Endothelial cell of umbilical vein (primary cell): ENCODE measurements around the gene IGSF23. TPM values are rescaled to one million over a fixed set of nuclear protein-coding genes. Genes with fewer than 3 reads are reported as not detected.

Experiments used
- BruUV-seq: library from RNA; stranded (reverse); fragments of 400-500 nt; replicated peaks from 2 replicates; lab custom pipeline; 2021; lab: Mats Ljungman, UMichigan
- CTCF ChIA-PET: fragments of 300-600, 350-600 bp; sonication (Branson Sonifier 250); formaldehyde crosslinking; loops from one replicate; lab custom pipeline; 2021; ENCODE audit warnings: antibody characterized with exemption, inconsistent platforms; lab: Charles Lee
- POLR2A ChIA-PET: fragments of 300-600, 350-600 bp; sonication (Branson Sonifier 250); formaldehyde crosslinking; loops from one replicate; lab custom pipeline; 2021; ENCODE audit warnings: antibody characterized with exemption, inconsistent platforms; lab: Charles Lee
- DNase-seq: peaks from one replicate; pipeline ENCODE4 v3.0.0-alpha.2; 2011; ENCODE audit warnings: low read depth, low spot score
- FAIRE-seq: peaks from 2 replicates; lab custom pipeline; 2011; peaks lifted over from hg19 to GRCh38; lab: Jason Lieb, UNC
- H2AFZ ChIP-seq: 2 replicates; pipeline ENCODE4 v1.6.0; 2012; ENCODE audit warnings: low read depth, low read length, control low read depth, inconsistent platforms
- H3K27ac ChIP-seq: 2 replicates; pipeline ENCODE4 v1.5.1; 2011; ENCODE audit warnings: low read depth, mild to moderate bottlenecking, control low read depth, low read length, moderate library complexity; ENCODE audit not compliant: insufficient read depth
- H3K27me3 ChIP-seq, 2 experiments: 2 replicates each; pipeline versions ENCODE4 v1.6.0 to v1.6.1; 2011; ENCODE audit warnings: low read length in 2 of 2, mixed read lengths in 1 of 2; ENCODE audit not compliant: control insufficient read depth in 2 of 2, insufficient read depth in 2 of 2
- H3K36me3 ChIP-seq, 2 experiments: 2 replicates in 1 of 2; 3 replicates in 1 of 2; pipeline ENCODE4 v1.5.1; 2011; ENCODE audit warnings: low read length in 2 of 2, mild to moderate bottlenecking in 1 of 2, moderate library complexity in 1 of 2; ENCODE audit not compliant: control insufficient read depth in 2 of 2, insufficient read depth in 2 of 2; ENCODE audit errors: extremely low read depth in 1 of 2
- H3K4me1 ChIP-seq: 3 replicates; pipeline ENCODE4 v1.5.1; 2011; ENCODE audit warnings: mild to moderate bottlenecking, low read length; ENCODE audit not compliant: control insufficient read depth, insufficient read depth; ENCODE audit errors: extremely low read depth
- H3K4me2 ChIP-seq: 2 replicates; pipeline ENCODE4 v1.6.1; 2011; ENCODE audit warnings: low read length, control low read depth, mixed read lengths; ENCODE audit not compliant: insufficient read depth
- H3K4me3 ChIP-seq, 3 experiments: fragments of 200-600 bp in 1 of 3; sonication (generic), shearing (Covaris generic) in 1 of 3; replicated peaks in 1 of 3; 2 replicates each; pipeline ENCODE4 v1.5.1; 2011 to 2016; ENCODE audit warnings: control low read depth in 3 of 3, low read length in 3 of 3, mild to moderate bottlenecking in 2 of 3, inconsistent platforms in 1 of 3, low read depth in 1 of 3, moderate library complexity in 1 of 3; ENCODE audit not compliant: insufficient read depth in 1 of 3
- H3K79me2 ChIP-seq: 2 replicates; pipeline ENCODE4 v1.6.0; 2012; ENCODE audit warnings: low read length, inconsistent platforms; ENCODE audit not compliant: control insufficient read depth, insufficient read depth
- H3K9ac ChIP-seq: replicated peaks from 2 replicates; pipeline ENCODE3; 2011; ENCODE audit warnings: low read length, control low read depth; ENCODE audit not compliant: insufficient read depth; ENCODE audit errors: extremely low read depth
- H3K9me1 ChIP-seq: replicated peaks from 3 replicates; pipeline ENCODE4 v1.6.0; 2011; ENCODE audit warnings: mild to moderate bottlenecking, low read length; ENCODE audit not compliant: control insufficient read depth, insufficient read depth; ENCODE audit errors: extremely low read depth
- H3K9me3 ChIP-seq: replicated peaks from 2 replicates; pipeline ENCODE4 v1.5.1; 2012; ENCODE audit warnings: low read length, inconsistent platforms; ENCODE audit not compliant: control insufficient read depth, insufficient read depth
- H4K20me1 ChIP-seq: replicated peaks from 2 replicates; pipeline ENCODE3; 2011; ENCODE audit warnings: mild to moderate bottlenecking, low read length; ENCODE audit not compliant: control insufficient read depth, insufficient read depth; ENCODE audit errors: extremely low read depth
- CTCF ChIP-seq, 2 donors: IDR thresholded peaks; 1 replicate in 1 of 2; 2 replicates in 1 of 2; pipeline ENCODE4 v1.5.1; 2011; ENCODE audit warnings: low read length in 2 of 2, mild to moderate bottlenecking in 2 of 2, moderate library complexity in 2 of 2, control low read depth in 1 of 2, inconsistent platforms in 1 of 2, low read depth in 1 of 2; ENCODE audit not compliant: insufficient read depth in 1 of 2; ENCODE audit errors: extremely low read depth in 1 of 2
- EZH2 ChIP-seq: IDR thresholded peaks from 2 replicates; pipeline ENCODE4 v1.6.1; 2012; ENCODE audit warnings: borderline replicate concordance, low read depth, mild to moderate bottlenecking, moderate library complexity, low read length, inconsistent platforms; ENCODE audit not compliant: severe bottlenecking
- FOS ChIP-seq: IDR thresholded peaks from 2 replicates; pipeline ENCODE4 v1.6.1; 2011; ENCODE audit warnings: mild to moderate bottlenecking, low read length, moderate library complexity, borderline replicate concordance; ENCODE audit not compliant: insufficient read depth
- GATA2 ChIP-seq: IDR thresholded peaks from 2 replicates; pipeline ENCODE4 v1.7.0; 2011; ENCODE audit warnings: low read depth, mild to moderate bottlenecking, moderate library complexity, mixed read lengths, low read length; ENCODE audit not compliant: insufficient read length, insufficient read depth
- JUN ChIP-seq: IDR thresholded peaks from 2 replicates; pipeline ENCODE4 v1.6.1; 2011; ENCODE audit warnings: borderline replicate concordance, low read depth; ENCODE audit not compliant: insufficient read length, insufficient read depth
- MAX ChIP-seq: IDR thresholded peaks from 2 replicates; pipeline ENCODE4 v1.6.1; 2011; ENCODE audit not compliant: insufficient read depth, insufficient read length
- MYC ChIP-seq: IDR thresholded peaks from one replicate; pipeline ENCODE4 v1.6.1; 2011; ENCODE audit warnings: mild to moderate bottlenecking, low read depth, low read length
- POLR2A ChIP-seq: IDR thresholded peaks from 2 replicates; pipeline ENCODE4 v1.6.1; 2012; ENCODE audit warnings: low read depth, mild to moderate bottlenecking, control low read depth, low read length
- POLR2AphosphoS5 ChIP-seq: IDR thresholded peaks from 2 replicates; pipeline ENCODE4 v1.6.1; 2012; ENCODE audit warnings: low read depth, mild to moderate bottlenecking, control low read depth, low read length, moderate library complexity; ENCODE audit not compliant: insufficient read depth
- dilution Hi-C: fragments of 300-500 bp; cut with MboI; formaldehyde crosslinking; loops from one replicate; pipeline ENCODE4 v1.15.0; 2019; ENCODE audit warnings: low sequenced_read_pairs; ENCODE audit not compliant: extremely low pct_ligation_motif_present
- intact Hi-C: fragments of 100-400 bp; cut with micrococcal nuclease; formaldehyde crosslinking; loops from one replicate; pipeline ENCODE4 v1.10.0; 2022
- polyA plus RNA-seq, 4 experiments: library from polyadenylated mRNA; depleted of rRNA in 3 of 4; stranded (reverse) in 3 of 4; unstranded in 1 of 4; fragments of >200 nt; gene quantifications; 2 replicates each; pipeline versions ENCODE4 v1.2.1 to v1.2.3, GENCODE V29; 2011 to 2012; ENCODE audit warnings: missing spikeins in 1 of 4
- total RNA-seq: library from RNA; stranded (reverse); gene quantifications from 2 replicates; pipeline ENCODE4 v1.2.3, GENCODE V29; 2021

IGSF23 gene
- total and polyA plus RNA-seq, 2 donors (not counting 3 experiments of a cell fraction or from before 2014, with no cell fraction given) = 0.73 TPM; not detected in 1

GRCh38 chr19:44598880-44599279, 14.5 kb upstream of the IGSF23 start:
- TF ChIP-seq GATA2 (peak; percentile 17), EZH2 (no peak)
- POLR2A ChIA-PET = interaction anchor here (0.6 kb wide), 1 partner anchor 87 kb away, joined by 4 read pairs; no protein-coding TSS in a partner anchor
- dilution Hi-C loops = no loop called here
- BruUV-seq = no TSS peak
- FAIRE-seq (no peak), DNase-seq (no peak)
- H3K36me3 ChIP-seq = no peaks in the 10 kb centered on the region
- H3K9ac ChIP-seq = no peak overlapping the region
- no peaks in the 10 kb centered on the region for H3K27me3 ChIP-seq
- H3K9me3 ChIP-seq = no peaks in the 10 kb centered on the region
- H4K20me1 ChIP-seq = no peaks in the 10 kb centered on the region
- H3K79me2 ChIP-seq = no peaks in the 10 kb centered on the region
- H3K9me1 ChIP-seq = no peaks in the 10 kb centered on the region
- H3K4me3 ChIP-seq = no peak overlapping the region
- intact Hi-C loops = no loop called here
- H3K27ac ChIP-seq = no peak overlapping the region
- H2AFZ ChIP-seq = no peak overlapping the region
- CTCF ChIA-PET = interaction anchor here (1.0 to 1.1 kb wide), 2 partner anchors 11 to 15 kb away, joined by 3 to 4 read pairs; no protein-coding TSS in a partner anchor
- H3K4me1 ChIP-seq = peaks cover 20% of the 10 kb centered on the region
- H3K4me2 ChIP-seq = no peak overlapping the region

GRCh38 chr19:44600466-44600865, 12.9 kb upstream of the IGSF23 start:
- no peak overlapping the region for H3K27ac ChIP-seq
- H3K9ac ChIP-seq = no peak overlapping the region
- intact Hi-C loops = no loop called here
- H3K27me3 ChIP-seq = no peaks in the 10 kb centered on the region
- H3K4me1 ChIP-seq = peaks cover 33% of the 10 kb centered on the region
- H3K36me3 ChIP-seq = no peaks in the 10 kb centered on the region
- CTCF ChIA-PET = interaction anchor here (1.2 to 3.6 kb wide), 2 partner anchors 10 to 54 kb away, joined by 4 to 40 read pairs; no protein-coding TSS in a partner anchor
- no peak overlapping the region for H3K4me3 ChIP-seq
- H3K79me2 ChIP-seq = no peaks in the 10 kb centered on the region
- no peaks in the 10 kb centered on the region for H3K9me1 ChIP-seq
- H3K9me3 ChIP-seq = no peaks in the 10 kb centered on the region
- DNase-seq (no peak), FAIRE-seq (no peak)
- no TSS peak for BruUV-seq
- dilution Hi-C loops = no loop called here
- no peaks in the 10 kb centered on the region for H4K20me1 ChIP-seq
- TF ChIP-seq GATA2 (no peak), JUN (no peak), POLR2AphosphoS5 (no peak), MYC (no peak), MAX (no peak), CTCF (IDR thresholded peaks at IDR 0.05; ENCODE audit: extremely low read depth in 1 of 2, insufficient read depth in 1 of 2, low read depth in 1 of 2, low read length in 2 of 2) (no peak), POLR2A (no peak), FOS (no peak), EZH2 (no peak)
- no peak overlapping the region for H2AFZ ChIP-seq
- no peak overlapping the region for H3K4me2 ChIP-seq
- POLR2A ChIA-PET = interaction anchor here (1.2 kb wide), 1 partner anchor 12 kb away, joined by 4 read pairs; no protein-coding TSS in a partner anchor
